NCI-H2107 treated with DMSO at 0.1 percent for 48 hours (cell line): ENCODE measurements around the gene ANKRD31.
"Not testable (repeated sequence)": the region's sequence is repeated elsewhere in the genome, so short reads cannot be mapped to it uniquely, and the experiment has no call there.

Source experiments
- DNase-seq: peaks from one replicate; lab custom pipeline; 2025; ENCODE audit not compliant: unreplicated experiment; lab: John Stamatoyannopoulos, UW

ANKRD31 gene

DNA sequence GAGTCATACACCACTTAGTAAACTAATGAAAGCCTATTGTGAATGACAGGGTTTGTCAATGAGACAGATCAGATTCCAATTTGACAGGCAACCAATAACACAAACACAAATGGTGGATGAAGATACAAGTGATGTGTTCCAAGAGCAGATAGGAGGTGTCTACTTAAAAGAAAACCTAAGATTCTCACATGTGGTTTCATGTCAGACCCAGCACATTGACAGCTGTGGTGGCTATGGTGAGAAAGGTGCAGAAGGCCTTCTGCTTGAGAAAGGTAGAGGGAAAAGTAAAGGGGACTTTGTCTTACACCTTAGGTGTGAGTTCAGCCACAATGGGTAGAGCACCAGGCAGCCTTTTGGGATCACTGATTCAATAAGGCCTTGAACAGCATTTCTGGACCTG is 11.2 kb downstream of the ANKRD31 start:
- no peak for DNase-seq

DNA sequence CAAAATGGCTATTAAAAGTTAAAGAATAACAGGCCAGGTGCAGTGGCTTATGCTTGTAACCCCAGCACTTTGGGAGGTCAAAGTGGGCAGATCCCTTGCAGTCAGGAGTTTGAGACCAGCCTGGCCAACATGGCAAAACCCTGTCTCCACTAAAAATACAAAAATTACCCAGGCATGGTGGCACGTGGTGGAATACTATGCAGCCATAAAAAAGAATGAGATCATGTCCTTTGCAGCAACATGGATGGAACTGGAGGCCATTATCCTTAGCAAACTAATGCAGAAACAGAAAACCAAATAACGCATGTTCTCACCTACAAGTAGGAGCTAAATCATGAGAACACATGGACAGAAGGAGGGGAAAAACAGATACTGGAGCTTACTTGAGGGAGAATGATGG is 15.9 kb downstream of the ANKRD31 start:
- DNase-seq, result not testable (repeated sequence)

DNA sequence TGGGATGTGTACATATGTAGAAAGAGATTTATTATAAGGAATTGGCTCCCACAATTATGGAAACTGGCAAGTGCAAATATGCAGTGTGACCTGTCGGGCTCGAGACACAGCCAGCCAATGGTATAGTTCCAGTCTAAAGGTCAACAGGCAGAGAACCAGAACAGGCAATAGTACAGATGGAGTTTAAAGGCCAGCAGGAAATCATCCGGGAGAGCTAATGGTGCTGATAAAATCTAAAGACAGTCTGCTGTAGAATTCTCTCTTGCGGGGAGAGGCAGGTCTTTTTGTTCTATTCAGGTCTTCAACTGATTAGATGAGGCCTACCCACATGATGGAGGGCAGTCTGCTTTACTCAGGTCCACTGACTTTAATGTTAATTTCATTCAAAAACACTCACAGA is 21.8 kb downstream of the ANKRD31 start:
- no peak for DNase-seq

DNA sequence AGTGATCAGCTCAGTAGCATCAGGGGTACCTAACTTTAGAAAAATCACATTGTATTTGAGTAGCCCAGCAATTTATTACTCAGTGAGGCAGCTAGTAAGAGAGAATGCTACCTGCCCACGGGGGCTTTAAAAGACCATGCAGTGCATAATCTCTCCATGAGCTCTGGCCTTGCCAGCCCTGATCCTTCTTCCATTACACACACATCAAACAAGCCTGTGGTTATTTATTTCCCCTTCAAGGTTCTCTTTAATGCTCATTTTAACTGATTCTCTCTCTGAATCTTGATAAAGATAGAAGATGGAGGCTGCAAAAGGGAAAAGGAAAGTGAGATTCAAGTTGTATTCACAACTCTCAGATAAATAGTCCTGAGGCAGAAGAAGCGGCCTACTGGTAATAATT is 22.3 kb downstream of the ANKRD31 start:
- DNase-seq, result no peak

DNA sequence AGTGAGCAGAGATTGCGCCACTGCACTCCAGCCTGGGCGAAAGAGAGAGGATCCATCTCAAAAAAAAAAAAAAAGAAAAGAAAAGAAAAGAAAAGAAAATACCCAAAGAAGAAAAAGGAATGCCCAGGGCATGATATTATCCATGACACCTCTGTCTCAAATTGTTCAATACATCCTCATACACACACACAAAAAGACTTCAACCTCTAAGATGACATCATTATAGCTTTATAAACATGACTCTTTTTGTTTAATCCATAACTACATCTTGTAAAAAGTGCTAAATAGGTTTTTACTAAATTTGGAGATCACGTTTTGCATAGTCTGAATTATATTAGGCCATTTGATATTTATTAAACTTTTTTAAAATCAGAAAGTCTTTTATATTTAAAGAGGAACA is 33.1 kb downstream of the ANKRD31 start:
- no peak for DNase-seq

DNA sequence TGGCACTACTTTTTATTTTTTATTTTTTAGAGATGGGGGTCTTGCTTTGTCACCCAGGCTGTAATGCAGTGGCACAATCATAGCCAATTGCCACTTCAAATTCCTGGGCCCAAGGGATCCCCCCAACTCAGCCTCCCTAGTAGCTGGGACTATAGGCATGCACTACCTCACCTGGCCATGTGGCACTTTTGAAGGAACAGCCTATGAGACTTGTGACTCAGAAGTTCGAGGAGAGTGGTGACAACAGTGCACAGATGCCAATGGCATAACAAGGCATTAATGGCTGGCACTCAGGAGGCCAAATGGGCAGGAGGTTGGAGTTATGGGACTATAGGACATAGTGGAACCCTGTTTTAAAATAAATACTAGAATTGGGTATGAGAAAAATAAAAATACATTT is 33.7 kb downstream of the ANKRD31 start:
- no peak for DNase-seq

DNA sequence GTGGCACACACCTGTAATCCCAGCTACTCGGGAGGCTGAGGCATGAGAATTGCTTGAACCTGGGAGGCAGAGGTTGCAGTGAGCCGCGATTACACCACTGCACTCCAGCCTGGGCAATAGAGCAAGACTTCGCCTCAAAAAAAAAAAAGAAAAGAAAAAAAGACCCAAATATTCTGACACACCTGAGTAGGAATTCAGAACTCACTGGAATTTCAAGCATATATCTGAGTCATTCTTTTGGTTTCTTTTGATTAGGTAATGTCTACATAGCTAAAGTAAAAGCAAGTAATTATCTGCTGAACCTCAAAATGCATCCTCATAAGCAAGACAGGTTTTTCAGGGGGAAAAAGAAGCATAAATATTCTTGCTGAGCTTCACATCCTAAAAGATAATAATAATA is 35.9 kb downstream of the ANKRD31 start:
- no peak for DNase-seq

DNA sequence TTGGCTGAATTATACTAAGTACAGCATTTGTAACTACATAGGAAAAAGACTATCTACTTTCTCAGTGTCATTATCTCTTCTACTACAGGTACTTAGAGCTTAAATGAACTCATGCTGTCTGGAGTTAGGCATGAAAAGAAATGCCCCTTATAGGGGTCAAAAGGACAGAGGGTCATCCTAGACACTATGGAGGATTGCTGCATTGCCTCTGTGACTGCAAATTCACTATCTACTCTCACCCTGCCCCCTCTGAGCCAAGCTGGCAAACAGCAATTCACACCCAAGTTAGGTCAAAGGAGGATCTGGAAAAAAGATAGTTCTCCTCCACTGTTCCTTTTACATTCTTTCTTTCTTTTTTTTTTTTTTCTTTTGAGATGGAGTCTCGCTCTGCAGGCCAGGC is 36.7 kb downstream of the ANKRD31 start:
- DNase-seq, result no peak

DNA sequence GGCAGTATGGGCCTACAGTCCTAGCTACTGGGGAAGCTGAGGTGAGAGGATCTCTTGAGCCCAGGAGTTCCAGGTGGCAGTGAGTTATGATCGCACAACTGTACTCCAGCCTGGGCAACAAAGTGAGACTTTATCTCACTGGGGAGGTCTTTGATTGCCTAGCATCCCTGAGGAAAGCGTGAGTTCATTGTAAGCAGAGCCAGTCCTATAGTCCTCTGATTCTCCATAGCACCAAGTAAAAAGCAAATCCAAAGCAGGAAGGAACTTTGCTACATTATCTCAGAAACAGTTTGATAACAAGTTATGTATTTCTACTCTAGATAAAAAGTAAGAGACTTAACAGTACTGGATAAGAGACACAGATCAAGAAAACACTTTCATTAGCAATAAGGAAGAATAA is 37.6 kb downstream of the ANKRD31 start:
- no peak for DNase-seq

DNA sequence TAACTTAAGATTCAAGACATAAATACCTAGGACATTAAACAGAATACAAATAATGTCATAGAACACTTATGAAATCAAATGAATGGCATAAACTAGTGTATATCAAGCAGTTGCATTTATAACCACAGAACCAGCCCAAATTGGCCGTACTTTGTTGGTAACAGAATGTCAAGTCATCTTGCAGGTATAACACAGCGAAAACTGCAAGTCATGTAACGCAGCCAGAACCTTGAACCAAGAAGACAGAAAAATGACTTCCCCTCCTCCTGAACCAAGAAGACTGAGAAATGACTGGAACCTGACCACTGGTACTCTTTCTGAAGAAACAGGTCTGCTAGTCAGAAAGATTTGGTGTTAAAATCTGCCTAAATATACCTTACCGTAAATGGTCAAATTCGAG is 38.9 kb downstream of the ANKRD31 start:
- DNase-seq, result no peak

DNA sequence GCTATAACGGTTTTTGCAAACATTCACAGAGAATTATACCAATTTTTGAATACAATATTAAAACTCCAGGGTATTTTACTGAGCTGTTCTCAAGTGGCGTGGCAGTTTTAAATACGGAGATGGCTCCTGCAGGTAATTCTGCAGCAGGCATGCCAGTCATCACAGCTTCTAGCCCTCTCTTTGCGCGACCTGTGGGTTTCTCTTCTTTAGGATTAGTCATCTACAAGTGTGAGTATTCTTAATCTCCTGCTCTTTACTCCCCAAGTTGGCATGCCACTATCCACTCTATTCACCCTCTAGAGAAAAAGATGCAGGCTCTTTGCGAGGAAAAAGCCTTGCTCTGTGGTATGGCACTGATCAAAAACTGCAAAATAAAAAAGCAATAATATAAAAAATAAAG is 43.9 kb downstream of the ANKRD31 start:
- DNase-seq, result no peak

DNA sequence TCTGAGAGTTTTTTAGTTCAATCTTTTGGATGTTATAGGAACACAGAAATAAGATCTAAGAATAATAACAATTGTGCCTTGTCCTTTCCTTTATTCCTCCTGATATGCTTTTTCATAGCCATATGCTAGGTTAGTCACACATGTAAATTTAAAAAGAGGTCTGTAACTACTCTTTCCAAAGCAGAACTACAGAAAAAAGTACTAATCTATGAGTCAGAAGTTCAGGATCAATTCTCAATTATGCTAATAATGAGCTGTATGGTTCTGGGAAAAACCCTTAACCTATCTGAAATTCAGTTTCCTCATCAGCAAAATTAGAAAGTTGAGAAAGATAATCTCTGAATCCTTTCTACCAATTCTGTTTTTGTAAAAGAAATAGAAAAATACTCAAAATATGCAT is 44.4 kb downstream of the ANKRD31 start:
- DNase-seq, result no peak

DNA sequence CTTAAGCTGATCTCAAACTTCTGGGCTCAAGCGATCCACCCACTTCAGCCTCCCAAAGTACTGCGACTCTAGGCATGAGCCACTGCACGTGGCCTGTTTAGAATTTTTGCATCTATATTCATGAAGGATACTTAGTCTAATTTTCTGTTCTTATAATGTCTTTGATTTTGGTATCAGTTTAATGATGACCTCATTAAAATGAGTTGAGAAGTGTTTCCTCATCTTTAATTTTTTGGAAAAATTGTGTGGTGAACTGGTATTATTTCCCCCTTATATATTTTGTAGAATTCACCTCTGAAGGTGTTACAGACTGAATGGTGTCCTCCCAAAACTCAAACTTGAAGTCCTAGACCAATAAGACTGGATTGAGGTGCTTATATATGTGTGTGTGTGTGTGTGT is 46.5 kb downstream of the ANKRD31 start:
- no peak for DNase-seq

DNA sequence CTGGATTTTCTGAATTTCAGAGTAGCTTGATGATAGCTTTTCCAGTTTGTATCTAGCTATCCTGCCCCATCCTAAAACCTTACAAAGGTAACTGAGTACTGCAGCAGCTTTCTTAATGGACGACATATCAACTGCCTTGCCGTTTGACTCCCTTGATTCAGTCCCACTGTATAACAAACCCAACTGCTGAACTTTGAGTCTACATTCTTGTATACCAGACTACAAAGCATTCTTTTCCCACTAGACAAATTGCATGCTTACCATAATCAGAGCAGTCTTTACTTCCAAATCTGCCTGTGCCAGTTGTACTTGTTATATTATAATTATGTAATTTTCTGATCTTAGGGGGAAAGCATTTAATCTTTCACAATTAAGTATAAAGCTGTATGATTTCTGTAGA is 47.3 kb downstream of the ANKRD31 start:
- no peak for DNase-seq

DNA sequence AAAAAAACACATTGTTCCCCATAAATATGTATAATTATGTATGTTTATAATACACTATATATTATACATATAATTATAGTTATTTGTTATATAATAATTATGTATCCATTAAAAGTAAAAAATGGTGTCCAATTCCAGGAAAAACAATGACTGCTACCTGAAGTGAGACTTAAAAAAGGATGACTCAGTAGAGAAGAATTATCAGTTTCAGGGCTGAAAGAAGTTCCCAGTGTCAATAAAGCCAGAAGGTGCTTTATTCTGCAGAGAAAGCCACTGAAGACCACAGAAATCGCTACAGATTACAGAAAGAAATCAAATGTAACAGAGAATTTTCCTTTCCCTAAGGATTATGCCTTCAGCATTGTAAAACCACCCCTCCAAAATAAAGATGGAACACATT is 50.9 kb downstream of the ANKRD31 start:
- DNase-seq, result no peak

DNA sequence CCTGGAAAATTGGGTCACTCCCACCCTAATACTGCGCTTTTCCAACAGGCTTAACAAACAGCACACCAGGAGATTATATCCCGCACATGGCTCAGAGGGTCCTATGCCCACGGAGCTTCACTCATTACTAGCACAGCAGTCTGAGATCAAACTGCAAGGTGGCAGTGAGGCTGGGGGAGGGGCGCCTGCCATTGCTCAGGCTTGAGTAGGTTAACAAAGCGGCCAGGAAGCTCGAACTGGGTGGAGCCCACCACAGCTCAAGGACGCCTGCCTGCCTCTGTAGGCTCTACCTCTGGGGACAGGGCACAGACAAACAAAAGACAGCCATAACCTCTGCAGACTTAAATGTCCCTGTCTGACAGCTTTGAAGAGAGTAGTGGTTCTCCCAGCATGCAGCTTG is 60.7 kb downstream of the ANKRD31 start:
- not testable (repeated sequence) for DNase-seq

DNA sequence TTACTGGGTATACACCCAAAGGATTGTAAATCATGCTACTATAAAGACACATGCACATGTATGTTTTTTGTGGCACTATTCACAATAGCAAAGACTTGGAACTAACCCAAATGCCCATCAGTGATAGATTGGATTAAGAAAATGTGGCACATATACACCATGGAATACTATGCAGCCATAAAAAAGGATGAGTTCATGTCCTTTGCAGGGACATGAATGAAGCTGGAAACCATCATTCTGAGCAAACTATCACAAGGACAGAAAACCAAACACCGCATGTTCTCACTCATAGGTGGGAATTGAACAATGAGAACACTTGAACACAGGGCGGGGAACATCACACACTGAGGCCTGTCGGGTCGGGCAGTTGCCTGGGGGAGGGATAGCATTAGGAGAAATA is 61.8 kb downstream of the ANKRD31 start:
- DNase-seq, result not testable (repeated sequence)

DNA sequence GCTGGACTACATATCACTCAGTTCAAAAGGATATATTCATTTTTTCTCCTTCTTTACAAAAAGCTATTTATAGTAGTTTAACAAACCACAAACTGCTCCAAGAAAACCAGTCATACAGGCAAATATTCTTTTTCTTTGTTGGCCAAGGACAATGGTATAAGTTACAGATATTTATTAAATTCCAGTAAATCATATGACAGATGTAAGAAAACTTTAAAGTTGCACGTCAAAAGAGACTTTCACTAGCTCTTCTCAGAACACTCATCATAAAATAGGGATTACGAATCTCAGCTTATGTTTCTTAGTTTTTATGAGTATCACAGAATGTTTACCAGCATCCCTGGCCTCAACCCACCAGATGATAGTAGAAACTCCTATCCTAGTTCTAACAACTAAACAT is 67.2 kb downstream of the ANKRD31 start:
- DNase-seq, result no peak

DNA sequence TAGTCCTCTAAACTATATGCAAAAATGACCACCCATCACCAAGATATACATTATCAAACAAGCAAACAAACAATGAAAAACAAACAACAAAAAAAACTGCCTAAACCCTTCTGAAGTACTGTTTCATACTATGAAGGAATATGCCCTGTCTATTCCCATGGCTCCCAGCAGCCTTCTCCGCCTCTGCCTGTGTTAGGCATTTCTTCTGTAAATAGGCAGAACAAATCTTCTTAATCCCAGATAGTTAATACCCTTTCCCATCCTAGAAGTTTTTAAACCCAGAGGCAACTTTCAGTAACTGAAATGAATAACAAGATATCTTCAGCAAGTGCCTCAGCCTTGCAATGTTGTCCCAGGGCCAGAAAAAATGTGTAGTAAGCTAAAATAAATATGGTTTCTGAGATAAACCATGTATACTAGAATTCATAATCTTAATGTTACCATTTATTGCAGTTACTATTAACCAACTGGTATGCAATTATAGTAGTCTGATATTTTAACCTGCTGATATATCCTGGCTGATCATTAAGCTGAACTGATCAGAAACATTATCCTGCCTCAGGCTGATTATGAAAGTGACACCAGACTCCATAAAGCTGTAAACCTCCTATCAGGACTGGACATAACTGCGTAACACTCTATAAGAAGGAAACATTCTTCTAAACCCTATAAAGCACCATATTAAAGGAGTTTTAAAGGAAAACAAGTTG is 68.5 kb downstream of the ANKRD31 start:
- DNase-seq, result no peak

DNA sequence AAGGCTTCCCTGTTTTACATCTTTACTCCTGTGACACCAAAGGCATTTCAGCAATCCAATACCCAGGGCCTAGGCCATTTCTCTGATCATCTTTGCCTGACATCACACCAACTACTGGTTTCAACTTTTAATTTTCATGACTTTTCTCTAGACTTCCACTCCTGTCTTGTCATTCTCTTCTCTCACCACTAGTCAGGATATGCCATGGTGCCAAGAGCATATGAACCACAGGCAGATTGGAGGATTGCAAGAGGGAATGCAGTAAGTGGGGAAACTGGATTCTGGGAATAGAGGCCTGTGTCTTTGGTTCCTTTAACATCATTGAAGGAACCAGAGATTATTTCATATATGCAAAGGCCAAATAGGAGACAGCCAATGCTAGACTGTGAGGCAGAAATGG is 69.3 kb downstream of the ANKRD31 start:
- no peak for DNase-seq

DNA sequence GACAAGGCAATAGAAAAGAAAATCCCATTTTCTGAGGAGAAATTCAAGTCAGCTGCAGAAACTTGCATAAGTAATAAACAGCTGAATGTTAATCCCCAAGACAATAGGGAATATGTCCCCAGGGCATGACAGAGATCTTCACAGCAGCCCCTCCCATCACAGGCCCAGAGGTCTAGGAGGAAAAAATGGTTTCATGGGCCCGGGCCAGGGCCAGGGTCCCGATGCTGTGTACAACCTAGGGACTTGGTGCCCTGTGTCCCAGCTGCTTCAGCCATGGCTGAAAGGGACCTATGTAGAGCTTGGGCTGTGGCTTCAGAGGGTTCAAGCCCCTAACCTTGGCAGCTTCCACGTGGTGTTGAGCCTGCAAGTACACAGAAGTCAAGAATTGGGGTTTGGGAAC is 75.2 kb downstream of the ANKRD31 start:
- DNase-seq, result not testable (repeated sequence)

DNA sequence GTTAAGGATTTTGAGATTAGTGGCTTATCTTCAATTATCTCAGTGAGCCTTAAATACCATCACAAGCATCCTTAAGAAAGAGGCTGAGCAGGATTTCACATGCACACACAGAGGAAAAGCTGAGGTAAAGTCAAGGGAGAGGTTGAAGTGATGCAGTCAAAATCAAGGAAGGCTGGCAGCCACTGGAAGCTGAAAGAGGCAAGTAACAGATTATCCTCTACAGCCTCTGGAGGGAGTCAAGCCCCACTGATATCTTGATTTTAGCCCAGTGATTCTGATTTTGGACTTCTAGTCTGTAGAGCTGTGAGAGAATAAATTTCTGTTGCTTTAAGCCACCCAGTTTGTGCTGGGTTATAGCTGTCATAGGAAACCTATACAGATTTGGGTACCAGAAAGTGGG is 80.1 kb downstream of the ANKRD31 start:
- no peak for DNase-seq

DNA sequence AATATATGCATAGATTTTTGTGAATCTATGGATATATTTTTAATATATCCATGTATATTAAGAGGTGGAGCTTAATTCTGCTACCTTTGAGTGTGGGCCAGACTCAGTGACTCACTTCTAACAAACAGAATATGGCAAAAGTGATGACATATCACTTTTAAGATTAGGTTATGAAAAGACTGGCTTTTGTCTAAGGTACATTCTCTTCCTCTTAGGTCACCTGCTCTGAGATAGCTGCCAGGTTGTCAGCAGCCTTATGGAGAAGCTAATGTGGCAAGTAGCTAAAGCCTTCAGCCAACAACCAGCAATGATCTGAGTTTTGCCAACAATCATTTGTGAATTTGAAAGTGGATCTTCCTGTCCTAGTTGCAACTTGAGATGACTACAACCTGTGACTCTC is 83.8 kb downstream of the ANKRD31 start:
- DNase-seq, result no peak

DNA sequence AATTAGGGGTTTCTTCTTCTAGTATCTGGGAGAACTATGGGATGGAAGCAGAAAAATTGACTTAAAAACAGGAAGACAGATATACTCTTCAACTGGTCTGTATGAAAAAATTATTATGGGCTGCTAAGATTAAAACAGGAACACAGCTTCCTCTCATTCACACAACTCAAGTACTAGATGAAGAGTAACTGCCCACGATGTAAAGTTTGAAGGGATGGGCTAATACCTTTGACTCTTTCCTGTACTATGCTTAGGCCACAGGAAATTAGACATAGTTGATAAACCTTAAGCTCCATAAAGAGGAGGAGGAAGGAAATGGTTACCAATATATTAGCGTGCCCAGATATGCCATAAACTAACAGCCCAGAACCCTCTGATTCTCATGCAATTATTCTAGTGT is 88.6 kb downstream of the ANKRD31 start:
- DNase-seq, result no peak
